Measurements from ENCODE around the gene GLIS1. TPM values are rescaled to one million over a fixed set of nuclear protein-coding genes. Genes with fewer than 3 reads are reported as not detected.

The GLIS1 gene
- total and polyA plus RNA-seq, 2 of the 8 experiments (the other 6 are each of a cell fraction or from before 2014, with no cell fraction given): 0.15 to 0.22 TPM

DNA sequence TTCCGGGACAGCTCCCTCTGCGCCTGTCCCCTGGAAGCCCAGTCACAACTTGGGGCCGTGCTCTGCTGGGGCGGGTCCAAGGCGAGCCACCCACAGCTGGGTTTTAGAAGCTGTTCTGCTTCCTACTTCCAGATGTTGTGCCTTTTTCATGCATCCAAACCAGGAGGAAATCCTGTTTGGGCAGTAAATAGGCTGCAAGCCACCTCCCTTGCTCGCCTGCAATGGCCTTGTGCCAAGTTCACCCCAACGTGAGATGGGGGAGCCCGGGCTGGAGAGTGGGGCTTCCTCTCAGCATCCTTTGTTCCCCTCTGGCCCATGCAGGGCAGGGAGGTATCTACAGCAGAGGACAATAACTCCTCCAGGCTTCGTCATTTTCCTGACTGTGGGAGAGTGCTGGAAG, 206.6 kb downstream of the GLIS1 start:
- Histone ChIP-seq H3K27ac (ENCODE audit: low read depth, low read length) (no peak overlapping the region), H2AK5ac (ENCODE audit: low read depth, low read length) (no peak overlapping the region; the same call in 1 of the 2 replicates), H2BK20ac (ENCODE audit: low read length) (no peak overlapping the region), H3K18ac (ENCODE audit: extremely low read depth, low read length) (no peak overlapping the region), H4K5ac (ENCODE audit: insufficient read length, low read depth, low read length) (no peak overlapping the region), H3K4me1 (replicated peaks in 1 of 4; ENCODE audit: control insufficient read depth in 3 of 4, insufficient read depth in 4 of 4, low read length in 3 of 4) (no peaks in the 10 kb centered on the region; a peak in 1 of 7 replicates), H3K23me2 (ENCODE audit: low read depth, low read length) (no peaks in the 10 kb centered on the region), H3K56ac (replicated peaks; ENCODE audit: insufficient read length, low read depth, low read length) (no peak overlapping the region), H4K20me1 (replicated peaks in 1 of 2; ENCODE audit: control insufficient read depth in 1 of 2, insufficient read depth in 2 of 2, low read length in 2 of 2) (no peaks in the 10 kb centered on the region), H3K14ac (ENCODE audit: insufficient read length) (no peak overlapping the region), H3K27me3 (replicated peaks in 1 of 4; ENCODE audit: control insufficient read depth in 3 of 4, extremely low read depth in 1 of 4, insufficient read depth in 3 of 4, low read length in 3 of 4) (no peaks in the 10 kb centered on the region; a peak in 4 of 7 replicates), H3K4me2 (ENCODE audit: insufficient read depth in 1 of 2, low read depth in 2 of 2, low read length in 2 of 2) (no peak overlapping the region), H3K79me2 (ENCODE audit: control insufficient read depth in 1 of 2, insufficient read depth in 2 of 2, low read length in 2 of 2) (no peaks in the 10 kb centered on the region), H2AFZ (ENCODE audit: low read length) (no peak overlapping the region), H3K36me3 (ENCODE audit: control insufficient read depth in 2 of 4, insufficient read depth in 4 of 4, low read length in 3 of 4) (no peaks in the 10 kb centered on the region), H4K8ac (ENCODE audit: extremely low read depth, insufficient read depth, low read length) (no peak overlapping the region), H3K4me3 (ENCODE audit: extremely low read depth in 1 of 4, insufficient read depth in 2 of 4, low read depth in 3 of 4, low read length in 4 of 4) (no peak overlapping the region), H4K91ac (replicated peaks; ENCODE audit: insufficient read length, low read length) (no peak overlapping the region), H3K9me3 (ENCODE audit: insufficient read depth in 2 of 2, low read depth in 1 of 2, low read length in 1 of 2) (no peaks in the 10 kb centered on the region), H3K79me1 (ENCODE audit: low read depth, low read length) (no peaks in the 10 kb centered on the region), H3K23ac (ENCODE audit: insufficient read length) (no peak overlapping the region), H3K9ac (replicated peaks in 1 of 4; ENCODE audit: extremely low read depth in 1 of 4, low read depth in 3 of 4, low read length in 3 of 4) (no peak overlapping the region), H2BK12ac (ENCODE audit: low read depth, low read length) (no peak overlapping the region), H2BK15ac (ENCODE audit: low read length) (no peak overlapping the region), H2BK120ac (replicated peaks; ENCODE audit: low read depth, low read length) (no peak overlapping the region), H2BK5ac (ENCODE audit: low read depth, low read length) (no peak overlapping the region), H3K4ac (replicated peaks; ENCODE audit: insufficient read length, low read depth, low read length) (no peak overlapping the region)
- no peak for DNase-seq (ENCODE audit: low read depth in 1 of 2, low spot score in 2 of 2)
- FAIRE-seq: no peak
- 93% methylated on average over 9 of the region's 9 CpGs; no CpG with 5 or more reads in 1 of the 2 experiments for WGBS, 2 experiments (ENCODE audit: extremely low coverage in 1 of 2, insufficient coverage in 1 of 2, insufficient read length in 1 of 2, insufficient replicate concordance in 2 of 2, low coverage in 1 of 2, low lambda C conversion rate in 2 of 2, missing lambda C conversion rate in 1 of 2)
- ChIA-PET CTCF (ENCODE audit: partially characterized antibody) (interaction anchor here (0.5 to 4.6 kb wide), 6 partner anchors 8 to 152 kb away, joined by 3 to 26 read pairs (median 5); no protein-coding TSS in a partner anchor), POLR2A (ENCODE audit: partially characterized antibody) (no interaction called here)
- TF ChIP-seq, protein P1, sequence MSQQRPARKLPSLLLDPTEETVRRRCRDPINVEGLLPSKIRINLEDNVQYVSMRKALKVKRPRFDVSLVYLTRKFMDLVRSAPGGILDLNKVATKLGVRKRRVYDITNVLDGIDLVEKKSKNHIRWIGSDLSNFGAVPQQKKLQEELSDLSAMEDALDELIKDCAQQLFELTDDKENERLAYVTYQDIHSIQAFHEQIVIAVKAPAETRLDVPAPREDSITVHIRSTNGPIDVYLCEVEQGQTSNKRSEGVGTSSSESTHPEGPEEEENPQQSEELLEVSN (IDR thresholded peaks at IDR 0.05): no peak
- TF ChIP-seq BCL11A (IDR thresholded peaks at IDR 0.05; ENCODE audit: low read depth in 2 of 2, low read length in 2 of 2): no peak
- no peak for TF ChIP-seq GTF2F1 (IDR thresholded peaks at IDR 0.05; ENCODE audit: borderline replicate concordance, low read depth, low read length)
- no peak for TF ChIP-seq SP2 (IDR thresholded peaks at IDR 0.05; ENCODE audit: low read length)
- TF ChIP-seq TEAD4 (IDR thresholded peaks at IDR 0.05; ENCODE audit: low read depth, low read length): no peak
- no peak for TF ChIP-seq SIN3A (conservative IDR thresholded peaks at IDR 0.05 in 1 of 2, IDR thresholded peaks at IDR 0.05 in 1 of 2; ENCODE audit: low read depth in 1 of 2, low read length in 2 of 2)
- no peak for TF ChIP-seq HDAC2 (IDR thresholded peaks at IDR 0.05; ENCODE audit: borderline replicate concordance in 1 of 2, low read depth in 2 of 2, low read length in 2 of 2)
- TF ChIP-seq MAFK (IDR thresholded peaks at IDR 0.05; ENCODE audit: low read depth, low read length): no peak
- TF ChIP-seq SIRT6 (IDR thresholded peaks at IDR 0.05; ENCODE audit: low read length): no peak
- no peak for TF ChIP-seq ASH2L (IDR thresholded peaks at IDR 0.05; ENCODE audit: low read length)
- no peak for TF ChIP-seq TAF7 (optimal IDR thresholded peaks at IDR 0.05; ENCODE audit: borderline replicate concordance, low read depth, low read length)

All from H1 (cell line).